Cardiac fibroblast (primary cell): ENCODE data around the gene MEG3.

Experiments used
- DNase-seq, 2 donors: peaks; one replicate each; pipeline versions ENCODE4 v3.0.0 to v3.0.0-alpha.2; 2010; ENCODE audit warnings: low read depth in 2 of 2
- H3K4me3 ChIP-seq, 2 donors: replicated peaks in 1 of 2; 1 replicate in 1 of 2; 2 replicates in 1 of 2; pipeline ENCODE4 v1.5.1; 2011; ENCODE audit warnings: low read depth in 2 of 2, low read length in 2 of 2, mild to moderate bottlenecking in 2 of 2, moderate library complexity in 1 of 2
- TF ChIP-seq, protein P1 (sequence below): IDR thresholded peaks from one replicate; pipeline ENCODE4 v1.5.1; 2011; ENCODE audit warnings: low read depth, mild to moderate bottlenecking, low read length, inconsistent platforms

The MEG3 gene

DNA sequence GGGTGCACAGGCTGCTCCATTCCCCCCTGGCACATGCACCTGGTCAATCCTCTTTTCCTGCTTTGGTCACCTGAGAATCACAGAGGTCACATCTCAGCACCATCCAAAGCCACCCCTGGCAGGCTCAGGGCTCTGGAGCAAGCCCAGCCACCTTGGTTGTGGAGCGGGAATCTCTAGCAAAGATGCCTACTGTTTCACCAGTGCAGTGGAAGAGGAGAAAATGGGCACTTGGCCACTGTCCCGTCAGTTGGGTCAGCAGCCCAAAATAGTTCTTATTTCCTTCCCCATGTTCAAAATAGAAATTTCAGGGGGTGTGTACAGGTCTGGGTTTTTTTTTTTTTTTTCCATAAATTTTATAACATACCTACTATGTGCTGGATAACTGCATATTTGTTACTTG lies 59.3 kb downstream of the MEG3 start:
- TF ChIP-seq, protein P1, sequence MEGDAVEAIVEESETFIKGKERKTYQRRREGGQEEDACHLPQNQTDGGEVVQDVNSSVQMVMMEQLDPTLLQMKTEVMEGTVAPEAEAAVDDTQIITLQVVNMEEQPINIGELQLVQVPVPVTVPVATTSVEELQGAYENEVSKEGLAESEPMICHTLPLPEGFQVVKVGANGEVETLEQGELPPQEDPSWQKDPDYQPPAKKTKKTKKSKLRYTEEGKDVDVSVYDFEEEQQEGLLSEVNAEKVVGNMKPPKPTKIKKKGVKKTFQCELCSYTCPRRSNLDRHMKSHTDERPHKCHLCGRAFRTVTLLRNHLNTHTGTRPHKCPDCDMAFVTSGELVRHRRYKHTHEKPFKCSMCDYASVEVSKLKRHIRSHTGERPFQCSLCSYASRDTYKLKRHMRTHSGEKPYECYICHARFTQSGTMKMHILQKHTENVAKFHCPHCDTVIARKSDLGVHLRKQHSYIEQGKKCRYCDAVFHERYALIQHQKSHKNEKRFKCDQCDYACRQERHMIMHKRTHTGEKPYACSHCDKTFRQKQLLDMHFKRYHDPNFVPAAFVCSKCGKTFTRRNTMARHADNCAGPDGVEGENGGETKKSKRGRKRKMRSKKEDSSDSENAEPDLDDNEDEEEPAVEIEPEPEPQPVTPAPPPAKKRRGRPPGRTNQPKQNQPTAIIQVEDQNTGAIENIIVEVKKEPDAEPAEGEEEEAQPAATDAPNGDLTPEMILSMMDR: no peak
- no peak overlapping the region for H3K4me3 ChIP-seq
- no peak for DNase-seq

DNA sequence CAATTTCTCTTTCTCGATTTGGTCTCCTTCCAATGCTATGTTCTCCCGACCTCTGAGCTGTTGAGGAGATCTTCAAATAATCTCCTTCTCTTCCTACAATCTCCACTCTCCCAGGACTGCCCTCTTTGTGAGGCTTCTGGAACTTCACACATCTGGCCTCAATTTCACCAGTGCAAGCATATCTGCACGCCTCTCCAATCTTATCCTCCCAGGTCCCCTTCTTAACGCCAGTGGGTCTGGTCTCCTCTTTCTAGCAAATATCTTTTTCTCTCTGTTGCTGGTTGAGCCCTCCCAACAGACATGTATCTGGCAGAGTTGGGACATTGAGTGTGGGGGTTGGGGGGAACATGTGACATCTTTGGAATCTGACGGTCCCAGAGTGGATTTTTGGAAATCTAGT lies 59.7 kb downstream of the MEG3 start:
- no peak overlapping the region for H3K4me3 ChIP-seq
- no peak for DNase-seq
- TF ChIP-seq, protein P1: no peak

DNA sequence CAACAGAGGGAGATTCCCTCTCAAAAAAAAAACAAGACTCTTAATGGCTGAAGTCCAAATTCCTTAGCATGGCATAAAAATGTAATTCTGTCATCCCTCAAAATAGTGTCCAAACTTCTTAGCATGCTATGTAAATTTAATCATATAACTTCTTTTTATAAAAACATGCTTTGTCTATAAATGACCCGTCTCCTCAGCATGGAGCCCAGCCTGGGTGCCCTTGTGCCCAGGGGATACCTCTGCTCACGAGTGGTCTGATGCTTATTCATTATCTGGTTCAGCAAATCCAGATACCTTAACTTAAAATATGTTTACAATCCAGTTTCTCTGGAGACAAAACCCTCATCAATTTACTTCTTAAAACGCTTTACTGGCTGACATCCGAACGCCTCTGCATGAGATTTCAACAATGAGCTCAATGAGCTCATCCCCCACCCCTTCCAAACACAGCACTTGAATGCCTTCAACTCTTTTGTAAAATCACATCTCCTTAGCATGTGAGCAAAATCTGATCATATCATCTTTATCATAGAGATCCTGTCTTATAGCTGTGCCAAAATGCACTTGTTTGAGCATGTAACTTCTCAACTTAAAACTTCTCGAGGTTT lies 61.9 kb downstream of the MEG3 start:
- no peak for DNase-seq
- no peak overlapping the region for H3K4me3 ChIP-seq
- TF ChIP-seq, protein P1: no peak

DNA sequence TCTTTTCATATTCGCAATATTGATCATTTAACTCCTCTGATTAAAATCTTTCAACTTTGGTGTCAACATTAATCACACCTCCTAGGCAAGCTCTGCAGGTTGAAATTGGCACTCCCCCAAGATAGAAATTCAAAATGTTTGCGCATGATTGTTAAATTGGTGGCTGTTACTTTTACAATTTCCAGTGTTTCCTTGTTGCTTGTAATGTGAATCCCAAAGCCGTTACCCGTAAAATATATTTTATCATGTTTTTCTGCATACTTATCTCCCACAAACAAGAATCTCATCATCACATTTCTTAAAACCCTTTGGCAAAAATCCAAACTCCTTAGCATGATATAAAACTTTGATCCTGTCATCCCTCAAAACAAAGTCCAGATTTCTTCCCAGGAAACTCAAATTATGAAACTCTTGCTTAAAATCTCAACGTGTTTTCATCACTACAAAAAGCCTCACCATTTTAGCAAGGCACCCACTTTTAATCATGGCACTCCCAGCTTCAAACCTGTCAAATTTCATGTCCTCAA lies 62.9 kb downstream of the MEG3 start:
- no peak overlapping the region for H3K4me3 ChIP-seq
- TF ChIP-seq, protein P1: no peak
- DNase-seq: peak in 1 of 2 donors; percentile 53

DNA sequence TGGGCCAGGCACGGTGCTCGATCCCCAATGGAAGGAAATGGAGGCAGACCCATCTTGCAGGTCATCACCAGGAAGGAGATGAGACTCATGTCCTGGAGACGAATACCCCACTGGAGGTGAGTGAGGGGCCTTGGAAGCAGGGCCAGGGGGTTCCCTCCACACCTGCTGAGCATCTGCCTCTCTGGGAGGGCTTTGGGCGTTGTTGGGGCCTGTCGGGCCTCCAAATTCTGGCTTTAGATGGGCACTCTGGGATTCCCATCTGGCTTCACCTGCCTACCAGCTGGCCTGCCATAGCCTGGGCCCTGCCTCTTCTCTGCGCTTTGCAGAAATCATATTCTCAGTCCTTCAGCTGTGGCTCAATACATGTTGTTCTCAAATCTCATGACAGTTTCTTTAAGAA lies 63.7 kb downstream of the MEG3 start:
- no peak for DNase-seq
- TF ChIP-seq, protein P1: no peak
- no peak overlapping the region for H3K4me3 ChIP-seq

DNA sequence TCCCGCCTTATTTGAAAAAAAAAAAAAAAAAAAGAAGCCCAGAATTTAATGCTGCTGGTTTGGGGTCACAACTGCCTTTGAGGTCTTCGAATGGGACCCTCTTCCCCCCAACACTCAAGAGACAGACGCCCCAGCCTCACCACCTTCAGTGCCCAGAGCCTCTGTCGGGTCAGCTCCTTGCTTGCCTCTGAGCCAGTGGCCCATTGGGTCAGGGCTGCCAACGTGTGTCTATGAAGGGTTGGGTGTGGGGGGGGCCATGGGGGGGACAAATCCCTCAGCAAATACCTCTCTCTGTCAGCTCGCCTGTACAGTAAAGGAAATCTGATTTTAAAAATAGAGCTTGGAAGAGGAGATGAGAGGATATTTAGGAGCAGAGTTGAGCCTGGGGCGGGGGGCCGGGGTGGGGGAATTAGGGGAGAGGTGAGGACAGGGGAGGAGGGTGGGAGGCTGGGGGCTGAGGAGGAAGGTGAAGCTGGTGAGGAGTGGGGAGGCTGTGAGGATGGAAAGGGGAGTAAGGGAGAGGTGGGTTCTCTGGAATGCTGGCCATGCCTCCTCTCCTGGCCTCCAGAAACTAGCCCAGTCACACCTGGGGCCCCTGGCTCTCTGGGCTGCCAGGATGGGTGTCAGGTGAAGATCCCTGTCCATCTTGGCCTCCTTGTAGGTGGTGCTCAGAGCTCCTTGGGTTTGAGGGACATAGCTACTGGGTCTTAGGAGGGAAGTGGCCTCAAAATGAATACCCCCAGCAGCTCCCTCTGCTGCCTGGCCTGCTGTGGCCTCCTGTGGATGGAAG lies 64.3 kb downstream of the MEG3 start:
- TF ChIP-seq, protein P1: no peak
- DNase-seq: no peak
- no peak overlapping the region for H3K4me3 ChIP-seq
